GM12878 (cell line): ENCODE data around the gene SENP3. TPM values are rescaled to one million over a fixed set of nuclear protein-coding genes. Genes with fewer than 3 reads are reported as not detected.

Source experiments
- ATAC-seq: fragments of 200-7000 bp; cut with Tn5 transposase; 3 replicates; pipeline ENCODE4 v1.9.1; 2020; ENCODE audit warnings: mild to moderate bottlenecking, moderate library complexity
- BruUV-seq: library from RNA; stranded (reverse); fragments of 400-500 nt; replicated peaks from 2 replicates; lab custom pipeline; 2021; lab: Mats Ljungman, UMichigan
- CTCF ChIA-PET: fragments of 300-600 bp; sonication (Branson Sonifier 250); formaldehyde crosslinking; extraction: SDS; loops from one replicate; lab custom pipeline; 2021; ENCODE audit warnings: inconsistent platforms; lab: Yijun Ruan, JAX
- POLR2A ChIA-PET: fragments of 350-600 bp; formaldehyde crosslinking; extraction: SDS; loops from one replicate; lab custom pipeline; 2021; ENCODE audit warnings: inconsistent platforms; lab: Charles Lee
- RAD21 ChIA-PET: fragments of 300-600 bp; sonication (Branson Sonifier 250); formaldehyde crosslinking; loops from one replicate; lab custom pipeline; 2023; ENCODE audit warnings: antibody characterized with exemption; ENCODE audit not compliant: unreplicated experiment; lab: Charles Lee
- SMC1A ChIA-PET: fragments of 300-600 bp; sonication (Branson Sonifier 250); formaldehyde crosslinking; loops from one replicate; lab custom pipeline; 2023; ENCODE audit not compliant: unreplicated experiment, uncharacterized antibody; lab: Charles Lee
- DNase-seq: peaks from one replicate; pipeline ENCODE4 v3.0.0-alpha.2; 2011; ENCODE audit warnings: low read depth, low spot score
- FAIRE-seq: peaks from 3 replicates; lab custom pipeline; 2011; peaks lifted over from hg19 to GRCh38; lab: Jason Lieb, UNC
- H2AFZ ChIP-seq: 2 replicates; pipeline ENCODE4 v1.6.0; 2011; ENCODE audit warnings: low read depth, low read length, control low read depth; ENCODE audit not compliant: control insufficient read depth
- H3K27ac ChIP-seq: 2 replicates; pipeline ENCODE4 v1.5.1; 2011; ENCODE audit warnings: control low read depth; ENCODE audit not compliant: control insufficient read depth, insufficient read depth
- H3K27me3 ChIP-seq, 2 experiments: replicated peaks in 1 of 2; 2 replicates each; pipeline versions ENCODE4 v1.6.0 to v1.6.1; 2011; ENCODE audit warnings: low read length in 1 of 2; ENCODE audit not compliant: control insufficient read depth in 2 of 2, insufficient read depth in 2 of 2
- H3K36me3 ChIP-seq, 2 experiments: 2 replicates each; pipeline ENCODE4 v1.5.1; 2011; ENCODE audit warnings: low read length in 1 of 2; ENCODE audit not compliant: control insufficient read depth in 2 of 2, insufficient read depth in 2 of 2
- H3K4me1 ChIP-seq: 2 replicates; pipeline ENCODE4 v1.6.1; 2011; ENCODE audit warnings: mild to moderate bottlenecking, low read length, moderate library complexity, mixed read lengths; ENCODE audit not compliant: control insufficient read depth, insufficient read depth
- H3K4me2 ChIP-seq: 2 replicates; pipeline ENCODE4 v1.6.0; 2011; ENCODE audit warnings: control low read depth; ENCODE audit not compliant: control insufficient read depth, insufficient read depth
- H3K4me3 ChIP-seq: fragments of 200-600 bp; sonication (generic); 2 replicates; pipeline ENCODE4 v1.5.1; 2016
- H3K79me2 ChIP-seq: 2 replicates; pipeline ENCODE4 v1.6.0; 2011; ENCODE audit warnings: low read length; ENCODE audit not compliant: control insufficient read depth, insufficient read depth
- H3K9ac ChIP-seq: 2 replicates; pipeline ENCODE4 v1.8.0; 2011; ENCODE audit warnings: low read length, control low read depth, mixed read lengths; ENCODE audit not compliant: control insufficient read depth, insufficient read depth
- H3K9me3 ChIP-seq: replicated peaks from 3 replicates; pipeline ENCODE4 v1.5.1; 2011; ENCODE audit warnings: mild to moderate bottlenecking, low read length; ENCODE audit not compliant: control insufficient read depth, insufficient read depth
- H4K20me1 ChIP-seq: 2 replicates; pipeline ENCODE4 v1.6.0; 2011; ENCODE audit not compliant: control insufficient read depth, insufficient read depth
- BCL11A ChIP-seq: IDR thresholded peaks from 2 replicates; pipeline ENCODE4 v1.6.1; 2011; ENCODE audit warnings: low read depth, low read length
- BMI1 ChIP-seq: fragments of 450-650 bp; IDR thresholded peaks from 2 replicates; pipeline ENCODE4 v1.6.1; 2016; ENCODE audit warnings: mild to moderate bottlenecking, moderate library complexity, borderline replicate concordance
- BRCA1 ChIP-seq: IDR thresholded peaks from 2 replicates; pipeline ENCODE4 v1.6.1; 2011; ENCODE audit warnings: low read depth, low read length, improper control_type of control experiment
- ESRRA ChIP-seq: IDR thresholded peaks from 2 replicates; pipeline ENCODE4 v1.6.1; 2012; ENCODE audit warnings: mild to moderate bottlenecking, low read length, improper control_type of control experiment
- FOXM1 ChIP-seq: IDR thresholded peaks from 2 replicates; pipeline ENCODE4 v1.6.1; 2012; ENCODE audit warnings: low read depth, mild to moderate bottlenecking, inconsistent platforms, low read length, moderate library complexity
- HCFC1 ChIP-seq: fragments of 150-350 bp; IDR thresholded peaks from 2 replicates; pipeline ENCODE4 v1.6.1; 2014; ENCODE audit warnings: low read length
- IKZF1 ChIP-seq: fragments of 450-650 bp; conservative IDR thresholded peaks from 2 replicates; pipeline ENCODE4 v1.6.1; 2017; ENCODE audit warnings: antibody characterized with exemption, mild to moderate bottlenecking
- KAT2A ChIP-seq: conservative IDR thresholded peaks from 2 replicates; pipeline ENCODE4 v1.6.1; 2011; ENCODE audit warnings: low read depth, low read length; ENCODE audit not compliant: control insufficient read depth
- KDM1A ChIP-seq: fragments of 200-600 bp; sonication (generic); IDR thresholded peaks from 2 replicates; pipeline ENCODE4 v1.6.1; 2016; ENCODE audit warnings: borderline replicate concordance
- NBN ChIP-seq: fragments of 450-650 bp; IDR thresholded peaks from 2 replicates; pipeline ENCODE4 v1.6.1; 2016
- NFYA ChIP-seq: IDR thresholded peaks from 2 replicates; pipeline ENCODE4 v1.6.1; 2011; ENCODE audit warnings: low read depth, mild to moderate bottlenecking, low read length, improper control_type of control experiment, borderline replicate concordance
- POLR2AphosphoS5 ChIP-seq: IDR thresholded peaks from 2 replicates; pipeline ENCODE4 v1.6.1; 2011; ENCODE audit warnings: mild to moderate bottlenecking, low read length, inconsistent platforms
- SREBF1 ChIP-seq: IDR thresholded peaks from 2 replicates; pipeline ENCODE4 v1.6.1; 2012; ENCODE audit warnings: mild to moderate bottlenecking, low read length
- SUPT20H ChIP-seq: IDR thresholded peaks from 2 replicates; pipeline ENCODE4 v1.6.1; 2011; ENCODE audit warnings: low read depth, mild to moderate bottlenecking, low read length, moderate library complexity, borderline replicate concordance; ENCODE audit not compliant: control insufficient read depth
- ZNF274 ChIP-seq: IDR thresholded peaks from one replicate; pipeline ENCODE4 v1.8.0; 2011; ENCODE audit not compliant: insufficient read length, insufficient read depth
- ZZZ3 ChIP-seq: IDR thresholded peaks from 2 replicates; pipeline ENCODE4 v1.6.1; 2011; ENCODE audit warnings: low read depth; ENCODE audit not compliant: control insufficient read depth, insufficient read length
- WGBS: methylation state at CpG from one replicate; pipeline ENCODE4 v1.1.6; 2016; ENCODE audit warnings: low lambda C conversion rate; ENCODE audit not compliant: insufficient replicate concordance, insufficient coverage; ENCODE audit errors: missing lambda C conversion rate; 5-methylcytosine and 5-hydroxymethylcytosine counted together
- in situ Hi-C: fragments of 300-500 bp; cut with MboI; formaldehyde crosslinking; loops from 9 replicates; pipeline ENCODE4 v1.14.3; 2018; ENCODE audit warnings: mixed read lengths
- intact Hi-C: fragments of 100-400 bp; cut with micrococcal nuclease; formaldehyde crosslinking; loops from one replicate; pipeline ENCODE4 v1.14.2; 2022; ENCODE audit not compliant: unreplicated experiment
- polyA plus RNA-seq, 11 experiments: library from polyadenylated mRNA; depleted of rRNA in 4 of 11; unstranded in 6 of 11; stranded (reverse) in 5 of 11; fragments of >200 nt; fragmentation: Nextera tagmentation in 4 of 11; fragmentation: Illumina TruSeq in 1 of 11; extraction: Ambion mirVana in 4 of 11; extraction: Trizol in 1 of 11; gene quantifications; 1 replicate in 1 of 11; 2 replicates in 10 of 11; pipeline versions ENCODE4 v1.2.1 to v1.2.3, GENCODE V29; 2011 to 2016; ENCODE audit warnings: inconsistent platforms in 2 of 11, missing spikeins in 2 of 11, low read depth in 1 of 11
- total RNA-seq, 4 experiments: library from RNA; depleted of rRNA in 3 of 4; stranded (reverse); fragments of >200 nt in 3 of 4; fragmentation: Illumina TruSeq in 1 of 4; extraction: Trizol in 1 of 4; gene quantifications; 2 replicates each; pipeline versions ENCODE4 v1.2.1 to v1.2.3, GENCODE V29; 2013 to 2021
- TF ChIP-seq, protein P1 (sequence below): IDR thresholded peaks from 2 replicates; pipeline ENCODE4 v1.6.1; 2012; ENCODE audit warnings: low read depth, low read length, improper control_type of control experiment
- TF ChIP-seq, protein P2 (sequence below): IDR thresholded peaks from 2 replicates; pipeline ENCODE4 v1.6.1; 2011; ENCODE audit warnings: borderline replicate concordance, low read depth, mild to moderate bottlenecking, moderate library complexity, low read length; ENCODE audit not compliant: insufficient read depth, poor library complexity, severe bottlenecking
- TF ChIP-seq, protein P3 (sequence below): fragments of 150-350 bp; IDR thresholded peaks from 2 replicates; pipeline ENCODE4 v1.6.1; 2014; ENCODE audit warnings: mild to moderate bottlenecking, low read depth, low read length

The SENP3 gene
- total and polyA plus RNA-seq, 10 of the 15 experiments (the other 5 are each of a cell fraction or from before 2014, with no cell fraction given), result 1.8 to 113 (median 72.3) TPM

- no TSS peak for BruUV-seq
- Histone ChIP-seq H2AFZ (no peak overlapping the region), H4K20me1 (no peaks in the 10 kb centered on the region; the same call in 1 of the 2 replicates), H3K4me3 (no peak overlapping the region), H3K27me3 (no peaks in the 10 kb centered on the region), H3K4me1 (no peaks in the 10 kb centered on the region), H3K79me2 (peaks cover 8% of the 10 kb centered on the region), H3K4me2 (no peak overlapping the region), H3K9ac (no peak overlapping the region), H3K27ac (no peak overlapping the region), H3K36me3 (no peaks in the 10 kb centered on the region), H3K9me3 (no peaks in the 10 kb centered on the region)
- no peak for DNase-seq
- ATAC-seq, result no peak
- RAD21 ChIA-PET, result no interaction called here
- in situ Hi-C loops, result no loop called here
- WGBS, result 40% methylated on average over 5 of the region's 5 CpGs
- SMC1A ChIA-PET, result interaction anchor here (1.3 to 1.5 kb wide), 2 partner anchors 9 to 67 kb away, joined by 3 read pairs; partner anchors contain the start of gene SAT2
- TF ChIP-seq POLR2AphosphoS5, result no peak
- TF ChIP-seq ESRRA, result no peak
- TF ChIP-seq KAT2A, result no peak
- no peak for TF ChIP-seq BMI1
- no peak for TF ChIP-seq SUPT20H
- no peak for TF ChIP-seq SREBF1
- TF ChIP-seq, protein P1, sequence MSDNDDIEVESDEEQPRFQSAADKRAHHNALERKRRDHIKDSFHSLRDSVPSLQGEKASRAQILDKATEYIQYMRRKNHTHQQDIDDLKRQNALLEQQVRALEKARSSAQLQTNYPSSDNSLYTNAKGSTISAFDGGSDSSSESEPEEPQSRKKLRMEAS, result no peak
- TF ChIP-seq, protein P2, sequence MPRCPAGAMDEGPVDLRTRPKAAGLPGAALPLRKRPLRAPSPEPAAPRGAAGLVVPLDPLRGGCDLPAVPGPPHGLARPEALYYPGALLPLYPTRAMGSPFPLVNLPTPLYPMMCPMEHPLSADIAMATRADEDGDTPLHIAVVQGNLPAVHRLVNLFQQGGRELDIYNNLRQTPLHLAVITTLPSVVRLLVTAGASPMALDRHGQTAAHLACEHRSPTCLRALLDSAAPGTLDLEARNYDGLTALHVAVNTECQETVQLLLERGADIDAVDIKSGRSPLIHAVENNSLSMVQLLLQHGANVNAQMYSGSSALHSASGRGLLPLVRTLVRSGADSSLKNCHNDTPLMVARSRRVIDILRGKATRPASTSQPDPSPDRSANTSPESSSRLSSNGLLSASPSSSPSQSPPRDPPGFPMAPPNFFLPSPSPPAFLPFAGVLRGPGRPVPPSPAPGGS, result no peak
- no peak for TF ChIP-seq FOXM1
- TF ChIP-seq KDM1A, result no peak
- no peak for TF ChIP-seq IKZF1
- no peak for TF ChIP-seq BRCA1
- no peak for TF ChIP-seq NFYA
- no peak for TF ChIP-seq NBN
- no peak for TF ChIP-seq ZNF274
- TF ChIP-seq ZZZ3, result no peak
- TF ChIP-seq, protein P3, sequence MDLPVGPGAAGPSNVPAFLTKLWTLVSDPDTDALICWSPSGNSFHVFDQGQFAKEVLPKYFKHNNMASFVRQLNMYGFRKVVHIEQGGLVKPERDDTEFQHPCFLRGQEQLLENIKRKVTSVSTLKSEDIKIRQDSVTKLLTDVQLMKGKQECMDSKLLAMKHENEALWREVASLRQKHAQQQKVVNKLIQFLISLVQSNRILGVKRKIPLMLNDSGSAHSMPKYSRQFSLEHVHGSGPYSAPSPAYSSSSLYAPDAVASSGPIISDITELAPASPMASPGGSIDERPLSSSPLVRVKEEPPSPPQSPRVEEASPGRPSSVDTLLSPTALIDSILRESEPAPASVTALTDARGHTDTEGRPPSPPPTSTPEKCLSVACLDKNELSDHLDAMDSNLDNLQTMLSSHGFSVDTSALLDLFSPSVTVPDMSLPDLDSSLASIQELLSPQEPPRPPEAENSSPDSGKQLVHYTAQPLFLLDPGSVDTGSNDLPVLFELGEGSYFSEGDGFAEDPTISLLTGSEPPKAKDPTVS, result no peak
- no peak for TF ChIP-seq HCFC1
- TF ChIP-seq BCL11A, result no peak
- intact Hi-C loops, result loop anchor here (5.0 kb wide), 1 partner anchor 36 kb away; the partner anchor contains the start of gene MPDU1
- no peak for FAIRE-seq
- CTCF ChIA-PET, result interaction anchor here (1.3 kb wide), 1 partner anchor 69 kb away, joined by 3 read pairs; the partner anchor contains the start of gene TP53
- POLR2A ChIA-PET, result interaction anchor here (0.6 to 1.4 kb wide), 3 partner anchors 9 to 485 kb away, joined by 3 to 6 read pairs (median 4); partner anchors contain the start of gene SAT2
These were observed 56.9 kb downstream of the SENP3 start for GRCh38 chr17:7618608-7619007.
